Trophoblast cell (in vitro differentiated cells and primary cell): ENCODE results near the gene OSBPL3.

ENCODE experiments used
- DNase-seq, 2 donors: peaks; one replicate each; pipeline ENCODE4 v3.0.0-alpha.2; 2016
- H2AFZ ChIP-seq: 2 replicates; pipeline ENCODE4 v1.6.1; 2013; ENCODE audit warnings: low read length, moderate library complexity, mild to moderate bottlenecking; ENCODE audit not compliant: insufficient read depth, poor library complexity
- H2AK5ac ChIP-seq: 2 replicates; pipeline ENCODE4 v1.6.1; 2013; ENCODE audit warnings: mild to moderate bottlenecking, low read length
- H2BK120ac ChIP-seq: 2 replicates; pipeline ENCODE4 v1.6.1; 2013; ENCODE audit warnings: low read length, mild to moderate bottlenecking, moderate library complexity; ENCODE audit not compliant: insufficient read depth, poor library complexity
- H2BK12ac ChIP-seq: 2 replicates; pipeline ENCODE4 v1.6.1; 2013; ENCODE audit warnings: mild to moderate bottlenecking, low read length, moderate library complexity
- H2BK5ac ChIP-seq: 2 replicates; pipeline ENCODE4 v1.6.1; 2013; ENCODE audit warnings: low read length, low read depth, moderate library complexity, mild to moderate bottlenecking; ENCODE audit not compliant: poor library complexity
- H3K14ac ChIP-seq: 2 replicates; pipeline ENCODE4 v1.6.1; 2013; ENCODE audit warnings: mild to moderate bottlenecking, low read length
- H3K18ac ChIP-seq: 2 replicates; pipeline ENCODE4 v1.6.1; 2013; ENCODE audit warnings: mild to moderate bottlenecking, low read length
- H3K23ac ChIP-seq: 2 replicates; pipeline ENCODE4 v1.6.1; 2013; ENCODE audit warnings: low read length
- H3K27ac ChIP-seq: 2 replicates; pipeline ENCODE4 v1.5.1; 2013; ENCODE audit warnings: low read depth, mild to moderate bottlenecking, inconsistent platforms, low read length, moderate library complexity
- H3K27me3 ChIP-seq: 2 replicates; pipeline ENCODE4 v1.6.1; 2013; ENCODE audit warnings: inconsistent platforms, mild to moderate bottlenecking, low read length, moderate library complexity; ENCODE audit not compliant: insufficient read depth
- H3K36me3 ChIP-seq, 2 experiments: 1 replicate in 1 of 2; 2 replicates in 1 of 2; pipeline ENCODE4 v1.6.1; 2013; ENCODE audit warnings: low read length in 2 of 2, mild to moderate bottlenecking in 2 of 2, moderate library complexity in 1 of 2; ENCODE audit not compliant: insufficient read depth in 2 of 2, control insufficient read depth in 1 of 2
- H3K4ac ChIP-seq: 2 replicates; pipeline ENCODE4 v1.6.1; 2013; ENCODE audit warnings: low read depth, mild to moderate bottlenecking, low read length, moderate library complexity
- H3K4me1 ChIP-seq, 2 experiments: 1 replicate in 1 of 2; 2 replicates in 1 of 2; pipeline ENCODE4 v1.6.1; 2013; ENCODE audit warnings: low read length in 2 of 2, mild to moderate bottlenecking in 2 of 2, moderate library complexity in 1 of 2; ENCODE audit not compliant: insufficient read depth in 2 of 2, control insufficient read depth in 1 of 2
- H3K4me2 ChIP-seq: 2 replicates; pipeline ENCODE4 v1.6.1; 2013; ENCODE audit warnings: inconsistent platforms, mild to moderate bottlenecking, low read length, moderate library complexity
- H3K4me3 ChIP-seq: 2 replicates; pipeline ENCODE4 v1.5.1; 2013; ENCODE audit warnings: mild to moderate bottlenecking, low read depth, low read length, inconsistent platforms
- H3K79me1 ChIP-seq: one replicate; pipeline ENCODE4 v1.6.1; 2013; ENCODE audit warnings: low read length
- H3K79me2 ChIP-seq: 2 replicates; pipeline ENCODE4 v1.6.1; 2013; ENCODE audit warnings: low read length, mild to moderate bottlenecking; ENCODE audit not compliant: control insufficient read depth, insufficient read depth, poor library complexity
- H3K9ac ChIP-seq: 2 replicates; pipeline ENCODE4 v1.6.1; 2013; ENCODE audit warnings: mild to moderate bottlenecking, low read length
- H3K9me3 ChIP-seq: 2 replicates; pipeline ENCODE4 v1.6.1; 2013; ENCODE audit warnings: low read depth, mild to moderate bottlenecking, control low read depth, inconsistent platforms, low read length; ENCODE audit not compliant: insufficient read depth
- H4K12ac ChIP-seq: 2 replicates; pipeline ENCODE4 v1.6.1; 2013; ENCODE audit warnings: low read depth, mild to moderate bottlenecking, low read length, moderate library complexity
- H4K8ac ChIP-seq: 2 replicates; pipeline ENCODE4 v1.6.1; 2013; ENCODE audit warnings: low read depth, mild to moderate bottlenecking, low read length, moderate library complexity
- H4K91ac ChIP-seq: one replicate; pipeline ENCODE4 v1.6.1; 2013; ENCODE audit warnings: low read depth, mild to moderate bottlenecking, low read length, moderate library complexity
- WGBS: extraction: QIAGEN DNeasy Blood & Tissue Kit; methylation state at CpG from one replicate; pipeline ENCODE4 v1.1.7; 2013; ENCODE audit warnings: missing lambda C conversion rate; ENCODE audit not compliant: insufficient read length, insufficient coverage; ENCODE audit errors: extremely low coverage; 5-methylcytosine and 5-hydroxymethylcytosine counted together

The OSBPL3 gene

DNA sequence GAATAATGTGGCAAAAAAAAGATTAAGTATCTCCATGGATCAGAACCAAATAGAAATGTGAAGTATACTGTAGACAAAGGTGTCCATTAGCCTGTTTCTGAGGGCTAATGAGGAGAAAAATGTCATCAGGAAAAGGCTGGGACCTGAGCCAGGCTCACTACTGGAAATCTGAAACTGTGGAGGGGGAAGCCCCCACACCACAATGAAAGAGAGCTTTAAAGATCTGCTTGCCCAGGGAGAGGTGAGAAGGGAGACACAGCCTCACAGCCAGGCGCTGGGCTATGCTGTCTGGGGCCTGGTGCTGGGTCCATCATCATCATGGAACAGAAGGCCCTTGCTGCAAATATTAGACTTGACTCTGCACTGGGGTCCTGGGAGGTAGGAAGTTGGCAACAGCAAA, 90.4 kb downstream of the OSBPL3 start:
- no peaks in the 10 kb centered on the region for H3K27me3 ChIP-seq
- no peaks in the 10 kb centered on the region for H3K4me1 ChIP-seq
- WGBS = no CpG with 5 or more reads among the region's 1 CpG
- no peak overlapping the region for H2BK5ac ChIP-seq
- no peak overlapping the region for H2BK12ac ChIP-seq
- H4K12ac ChIP-seq = no peak overlapping the region
- H4K8ac ChIP-seq = no peak overlapping the region
- H3K9ac ChIP-seq = no peak overlapping the region
- no peaks in the 10 kb centered on the region for H3K9me3 ChIP-seq
- no peak for DNase-seq
- H3K27ac ChIP-seq = no peak overlapping the region
- H3K23ac ChIP-seq = no peak overlapping the region
- no peak overlapping the region for H2AFZ ChIP-seq
- H3K36me3 ChIP-seq = no peaks in the 10 kb centered on the region
- H3K79me1 ChIP-seq = no peaks in the 10 kb centered on the region
- no peak overlapping the region for H3K14ac ChIP-seq
- H3K4ac ChIP-seq = no peak overlapping the region
- H3K79me2 ChIP-seq = no peaks in the 10 kb centered on the region
- no peak overlapping the region for H3K18ac ChIP-seq
- no peak overlapping the region for H2BK120ac ChIP-seq
- H4K91ac ChIP-seq = no peak overlapping the region
- H2AK5ac ChIP-seq = no peak overlapping the region
- H3K4me3 ChIP-seq = no peak overlapping the region
- H3K4me2 ChIP-seq = no peak overlapping the region

DNA sequence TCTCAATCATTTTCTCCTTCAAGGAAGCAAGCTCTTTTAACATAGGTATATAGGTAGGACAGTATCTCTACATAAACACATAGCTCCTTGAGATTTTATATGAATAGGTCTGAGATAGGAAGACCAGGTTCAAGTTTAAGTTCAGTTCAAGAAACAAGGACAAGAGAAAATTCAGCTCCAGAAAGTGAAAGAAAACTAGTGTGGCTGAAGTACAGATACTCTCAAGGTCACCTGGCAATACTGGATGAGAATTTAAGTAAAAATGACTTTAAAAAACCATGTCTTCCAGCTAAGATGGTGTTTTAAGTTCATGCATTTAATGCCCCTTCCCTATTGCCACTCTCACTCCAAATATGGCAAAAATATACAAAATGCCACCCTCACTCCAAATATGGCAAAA, 91.3 kb downstream of the OSBPL3 start:
- no peak overlapping the region for H3K23ac ChIP-seq
- H3K18ac ChIP-seq = no peak overlapping the region
- H4K8ac ChIP-seq = no peak overlapping the region
- no peak overlapping the region for H2BK5ac ChIP-seq
- no peak overlapping the region for H3K9ac ChIP-seq
- H3K27ac ChIP-seq = no peak overlapping the region
- H3K14ac ChIP-seq = no peak overlapping the region
- no peaks in the 10 kb centered on the region for H3K9me3 ChIP-seq
- H4K12ac ChIP-seq = no peak overlapping the region
- no peak overlapping the region for H2BK12ac ChIP-seq
- no peak for DNase-seq
- H3K4me3 ChIP-seq = no peak overlapping the region
- H3K79me1 ChIP-seq = no peaks in the 10 kb centered on the region
- no peak overlapping the region for H3K4ac ChIP-seq
- H3K4me1 ChIP-seq = no peaks in the 10 kb centered on the region
- H2AK5ac ChIP-seq = no peak overlapping the region
- H3K4me2 ChIP-seq = no peak overlapping the region
- H2AFZ ChIP-seq = no peak overlapping the region
- H3K36me3 ChIP-seq = no peaks in the 10 kb centered on the region
- H3K79me2 ChIP-seq = no peaks in the 10 kb centered on the region
- H2BK120ac ChIP-seq = no peak overlapping the region
- H4K91ac ChIP-seq = no peak overlapping the region
- H3K27me3 ChIP-seq = no peaks in the 10 kb centered on the region

DNA sequence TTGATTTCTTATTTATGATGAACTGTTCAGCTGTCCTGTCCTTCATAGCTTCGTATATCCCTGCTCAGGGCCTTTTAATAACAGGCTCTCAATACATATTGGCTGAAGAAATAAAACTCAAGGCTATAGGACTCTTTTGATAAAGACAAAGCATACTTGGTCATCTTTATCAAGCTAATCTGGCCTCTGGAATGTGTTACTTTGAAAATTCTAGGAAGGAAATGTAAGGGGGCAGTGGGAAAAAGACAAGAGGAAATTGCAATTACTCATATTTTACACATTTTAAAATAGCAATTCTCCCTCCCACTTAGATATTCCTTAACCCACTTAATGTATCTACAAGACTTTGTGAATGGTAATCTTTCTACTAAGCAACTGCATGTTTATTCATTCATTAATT, 94.3 kb downstream of the OSBPL3 start:
- Histone ChIP-seq H3K18ac (no peak overlapping the region), H3K4me1 (no peaks in the 10 kb centered on the region), H4K8ac (no peak overlapping the region), H3K27ac (no peak overlapping the region), H3K27me3 (no peaks in the 10 kb centered on the region), H3K79me2 (no peaks in the 10 kb centered on the region), H3K9ac (no peak overlapping the region), H3K4me2 (no peak overlapping the region), H4K12ac (no peak overlapping the region), H3K9me3 (no peaks in the 10 kb centered on the region), H3K79me1 (no peaks in the 10 kb centered on the region), H3K23ac (no peak overlapping the region), H2AFZ (no peak overlapping the region), H3K4ac (no peak overlapping the region), H2BK12ac (no peak overlapping the region), H3K14ac (no peak overlapping the region), H2BK5ac (no peak overlapping the region), H3K36me3 (no peaks in the 10 kb centered on the region), H2BK120ac (no peak overlapping the region), H3K4me3 (no peak overlapping the region), H2AK5ac (no peak overlapping the region), H4K91ac (no peak overlapping the region)
- WGBS = no CpG with 5 or more reads among the region's 1 CpG
- no peak for DNase-seq

DNA sequence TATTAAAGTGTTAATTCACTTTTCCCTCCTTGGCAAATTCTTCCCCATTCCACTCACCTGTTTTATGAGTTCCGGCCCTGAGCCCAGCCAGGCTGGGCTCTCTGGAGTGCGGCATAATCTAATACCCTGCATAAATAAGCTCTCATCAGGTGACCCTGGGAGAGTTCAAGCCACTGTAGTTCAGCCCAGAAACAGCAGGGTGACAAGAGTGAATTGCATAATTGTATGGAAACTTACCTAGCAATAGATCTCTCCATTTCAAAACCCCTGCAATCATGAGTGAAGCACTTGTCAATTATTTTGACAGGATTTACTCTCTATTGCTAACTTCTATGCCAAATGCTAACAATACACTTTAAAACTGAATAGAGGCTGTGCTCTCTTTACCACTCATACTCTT, 94.7 kb downstream of the OSBPL3 start:
- H2AFZ ChIP-seq = no peak overlapping the region
- no peaks in the 10 kb centered on the region for H3K36me3 ChIP-seq
- H3K4me3 ChIP-seq = no peak overlapping the region
- no peak overlapping the region for H2BK12ac ChIP-seq
- H3K23ac ChIP-seq = no peak overlapping the region
- no peaks in the 10 kb centered on the region for H3K79me1 ChIP-seq
- no peaks in the 10 kb centered on the region for H3K4me1 ChIP-seq
- no peaks in the 10 kb centered on the region for H3K9me3 ChIP-seq
- no peaks in the 10 kb centered on the region for H3K79me2 ChIP-seq
- H3K4me2 ChIP-seq = no peak overlapping the region
- no peak overlapping the region for H3K27ac ChIP-seq
- no peak overlapping the region for H3K9ac ChIP-seq
- no peak for DNase-seq
- H2AK5ac ChIP-seq = no peak overlapping the region
- H4K12ac ChIP-seq = no peak overlapping the region
- no peak overlapping the region for H3K14ac ChIP-seq
- H4K91ac ChIP-seq = no peak overlapping the region
- no peak overlapping the region for H2BK120ac ChIP-seq
- H3K4ac ChIP-seq = no peak overlapping the region
- no peaks in the 10 kb centered on the region for H3K27me3 ChIP-seq
- WGBS = no CpG with 5 or more reads among the region's 2 CpGs
- no peak overlapping the region for H3K18ac ChIP-seq
- H2BK5ac ChIP-seq = no peak overlapping the region
- no peak overlapping the region for H4K8ac ChIP-seq

DNA sequence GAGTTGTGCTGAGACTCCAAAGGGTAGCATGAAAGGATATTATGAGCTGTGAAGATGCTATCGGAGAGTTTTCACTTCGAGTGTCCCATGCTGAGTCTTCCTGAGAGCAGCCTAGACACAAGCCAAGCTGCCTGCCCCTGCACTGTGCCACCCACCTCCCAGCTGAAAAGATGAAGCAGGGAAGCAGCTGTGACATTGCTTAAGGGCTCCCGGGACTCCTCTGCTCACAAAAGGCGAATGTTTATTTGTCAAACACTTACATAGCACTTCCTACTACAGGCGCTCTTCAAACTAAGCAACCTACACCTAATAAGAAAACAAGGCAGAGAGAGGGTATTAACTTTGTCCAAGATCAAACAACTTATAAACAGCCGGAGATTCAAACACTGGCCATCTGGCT, 95.6 kb downstream of the OSBPL3 start:
- H3K23ac ChIP-seq = no peak overlapping the region
- no peaks in the 10 kb centered on the region for H3K27me3 ChIP-seq
- no peaks in the 10 kb centered on the region for H3K9me3 ChIP-seq
- H4K8ac ChIP-seq = no peak overlapping the region
- H3K79me2 ChIP-seq = no peaks in the 10 kb centered on the region
- H2AFZ ChIP-seq = no peak overlapping the region
- no peaks in the 10 kb centered on the region for H3K4me1 ChIP-seq
- no peak for DNase-seq
- H2AK5ac ChIP-seq = no peak overlapping the region
- H3K27ac ChIP-seq = no peak overlapping the region
- H2BK5ac ChIP-seq = no peak overlapping the region
- no peak overlapping the region for H3K14ac ChIP-seq
- H3K79me1 ChIP-seq = no peaks in the 10 kb centered on the region
- no peak overlapping the region for H3K18ac ChIP-seq
- no peak overlapping the region for H2BK12ac ChIP-seq
- H4K12ac ChIP-seq = no peak overlapping the region
- no peak overlapping the region for H3K9ac ChIP-seq
- no peaks in the 10 kb centered on the region for H3K36me3 ChIP-seq
- H3K4ac ChIP-seq = no peak overlapping the region
- H3K4me2 ChIP-seq = no peak overlapping the region
- no peak overlapping the region for H2BK120ac ChIP-seq
- H3K4me3 ChIP-seq = no peak overlapping the region
- WGBS = no CpG with 5 or more reads among the region's 6 CpGs
- H4K91ac ChIP-seq = no peak overlapping the region
